ENCODE data around the gene LCA5. TPM values are rescaled to one million over a fixed set of nuclear protein-coding genes. Genes with fewer than 3 reads are reported as not detected.

LCA5 gene
- total RNA-seq, 2 experiments from 2014 or later: not detected

DNA sequence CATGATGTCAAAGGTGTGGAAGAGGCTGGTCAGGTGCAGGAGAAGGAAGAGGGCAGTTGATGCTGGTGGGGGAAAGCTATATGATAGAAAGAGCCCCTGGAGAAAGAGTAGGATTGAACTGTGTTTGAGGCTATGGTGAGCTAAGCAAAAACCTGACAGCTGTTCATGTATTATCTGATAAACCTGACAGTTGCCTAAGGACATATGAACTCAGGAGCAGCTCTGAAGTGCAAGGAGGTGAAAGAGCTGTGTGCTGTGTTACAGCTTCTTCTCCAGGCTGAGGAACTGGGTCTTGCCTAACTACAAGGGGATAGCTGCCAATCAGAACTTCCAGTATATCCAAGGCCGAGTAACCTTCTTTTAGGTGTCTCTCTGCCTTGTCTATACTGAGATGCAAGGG lies 81.8 kb downstream of the LCA5 start:
- no peak for DNase-seq
- POLR2A ChIA-PET: no interaction called here
- intact Hi-C loops (cut with DNase I, micrococcal nuclease): no loop called here
- CTCF ChIA-PET: interaction anchor here (0.9 kb wide), 1 partner anchor 28 kb away, joined by 3 read pairs; no protein-coding TSS in a partner anchor
- Mint-ChIP-seq H3K27me3 (no peaks in the 10 kb centered on the region), H3K4me1 (ENCODE audit: low read depth) (no peaks in the 10 kb centered on the region), H3K4me3 (no peak overlapping the region), H3K36me3 (ENCODE audit: low read depth) (no peaks in the 10 kb centered on the region), H3K9me3 (no peaks in the 10 kb centered on the region), H3K27ac (no peak overlapping the region)
- no peaks in the 10 kb centered on the region for H3K4me1 ChIP-seq (ENCODE audit: insufficient read depth, low read length)
- TF ChIP-seq, protein P1, sequence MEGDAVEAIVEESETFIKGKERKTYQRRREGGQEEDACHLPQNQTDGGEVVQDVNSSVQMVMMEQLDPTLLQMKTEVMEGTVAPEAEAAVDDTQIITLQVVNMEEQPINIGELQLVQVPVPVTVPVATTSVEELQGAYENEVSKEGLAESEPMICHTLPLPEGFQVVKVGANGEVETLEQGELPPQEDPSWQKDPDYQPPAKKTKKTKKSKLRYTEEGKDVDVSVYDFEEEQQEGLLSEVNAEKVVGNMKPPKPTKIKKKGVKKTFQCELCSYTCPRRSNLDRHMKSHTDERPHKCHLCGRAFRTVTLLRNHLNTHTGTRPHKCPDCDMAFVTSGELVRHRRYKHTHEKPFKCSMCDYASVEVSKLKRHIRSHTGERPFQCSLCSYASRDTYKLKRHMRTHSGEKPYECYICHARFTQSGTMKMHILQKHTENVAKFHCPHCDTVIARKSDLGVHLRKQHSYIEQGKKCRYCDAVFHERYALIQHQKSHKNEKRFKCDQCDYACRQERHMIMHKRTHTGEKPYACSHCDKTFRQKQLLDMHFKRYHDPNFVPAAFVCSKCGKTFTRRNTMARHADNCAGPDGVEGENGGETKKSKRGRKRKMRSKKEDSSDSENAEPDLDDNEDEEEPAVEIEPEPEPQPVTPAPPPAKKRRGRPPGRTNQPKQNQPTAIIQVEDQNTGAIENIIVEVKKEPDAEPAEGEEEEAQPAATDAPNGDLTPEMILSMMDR (IDR thresholded peaks at IDR 0.05): no peak
- H3K27me3 ChIP-seq (ENCODE audit: control insufficient read depth in 1 of 2, insufficient read depth in 2 of 2, low read length in 2 of 2): no peaks in the 10 kb centered on the region
- no peak overlapping the region for H3K27ac ChIP-seq (ENCODE audit: low read depth in 1 of 2, low read length in 2 of 2)
- H3K36me3 ChIP-seq (ENCODE audit: insufficient read depth, low read length): no peaks in the 10 kb centered on the region
- H3K9me3 ChIP-seq (ENCODE audit: control insufficient read depth in 1 of 2, insufficient read depth in 1 of 2, low read length in 2 of 2): no peaks in the 10 kb centered on the region
- no peak overlapping the region for H3K4me3 ChIP-seq (ENCODE audit: low read length)
- no peak for ATAC-seq (ENCODE audit: poor library complexity)

DNA sequence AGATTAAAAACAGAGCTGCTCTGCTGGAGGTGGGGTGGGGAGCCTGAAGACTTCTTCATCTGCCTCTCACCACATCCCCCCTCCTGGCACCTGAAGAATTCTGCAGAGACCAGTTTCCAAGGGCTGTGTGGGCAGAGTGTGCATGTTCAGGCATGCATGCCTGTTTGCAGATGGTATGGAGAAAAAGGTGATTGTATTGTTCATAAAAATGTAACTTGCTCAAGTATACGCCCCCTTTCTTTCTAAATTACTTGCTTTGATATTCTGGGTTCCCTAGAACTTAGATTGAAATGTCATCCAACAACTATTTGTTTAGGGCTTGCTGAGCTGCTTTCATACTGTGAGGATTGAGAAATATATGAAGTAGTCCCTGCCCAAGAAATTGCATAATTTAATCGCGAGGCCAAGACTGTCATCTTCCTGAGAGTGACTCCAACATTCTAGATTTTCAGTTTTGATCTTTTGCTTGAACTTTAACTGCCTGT lies 83.6 kb downstream of the LCA5 start:
- Mint-ChIP-seq H3K4me3 (no peak overlapping the region), H3K9me3 (no peaks in the 10 kb centered on the region), H3K27me3 (no peaks in the 10 kb centered on the region), H3K36me3 (ENCODE audit: low read depth) (no peaks in the 10 kb centered on the region), H3K4me1 (ENCODE audit: low read depth) (no peaks in the 10 kb centered on the region), H3K27ac (no peak overlapping the region)
- POLR2A ChIA-PET: no interaction called here
- no peak for ATAC-seq (ENCODE audit: poor library complexity)
- CTCF ChIA-PET: no interaction called here
- TF ChIP-seq, protein P1 (IDR thresholded peaks at IDR 0.05): no peak
- no peak for DNase-seq
- no peak overlapping the region for H3K27ac ChIP-seq (ENCODE audit: low read depth in 1 of 2, low read length in 2 of 2)
- no peaks in the 10 kb centered on the region for H3K4me1 ChIP-seq (ENCODE audit: insufficient read depth, low read length)
- no peak overlapping the region for H3K4me3 ChIP-seq (ENCODE audit: low read length)
- no peaks in the 10 kb centered on the region for H3K27me3 ChIP-seq (ENCODE audit: control insufficient read depth in 1 of 2, insufficient read depth in 2 of 2, low read length in 2 of 2)
- H3K9me3 ChIP-seq (ENCODE audit: control insufficient read depth in 1 of 2, insufficient read depth in 1 of 2, low read length in 2 of 2): no peaks in the 10 kb centered on the region
- no peaks in the 10 kb centered on the region for H3K36me3 ChIP-seq (ENCODE audit: insufficient read depth, low read length)
- intact Hi-C loops (cut with DNase I, micrococcal nuclease): no loop called here

DNA sequence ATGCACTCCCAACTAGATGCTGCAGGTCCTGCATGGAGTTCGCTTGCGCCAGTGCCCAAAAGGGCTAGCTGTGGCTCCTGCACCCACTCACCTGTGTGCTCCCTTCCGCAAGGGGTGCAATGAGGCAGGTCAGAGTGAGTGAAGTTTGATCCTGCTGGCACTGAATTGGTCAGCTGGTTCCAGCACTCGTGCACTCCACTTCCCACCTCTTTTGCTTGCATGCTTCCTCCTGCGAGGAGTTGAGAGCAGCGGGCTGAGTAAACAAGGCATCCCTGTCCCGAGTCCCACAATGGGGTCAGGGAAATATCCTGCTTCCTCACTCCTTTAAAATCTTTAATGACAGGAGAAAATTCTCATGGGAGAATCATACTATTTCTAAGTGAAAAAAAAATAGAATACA lies 86.2 kb downstream of the LCA5 start:
- POLR2A ChIA-PET: no interaction called here
- Histone ChIP-seq H3K36me3 (ENCODE audit: insufficient read depth, low read length) (no peaks in the 10 kb centered on the region), H3K4me3 (ENCODE audit: low read length) (no peak overlapping the region), H3K27me3 (ENCODE audit: control insufficient read depth in 1 of 2, insufficient read depth in 2 of 2, low read length in 2 of 2) (no peaks in the 10 kb centered on the region), H3K9me3 (ENCODE audit: control insufficient read depth in 1 of 2, insufficient read depth in 1 of 2, low read length in 2 of 2) (no peaks in the 10 kb centered on the region), H3K27ac (ENCODE audit: low read depth in 1 of 2, low read length in 2 of 2) (no peak overlapping the region), H3K4me1 (ENCODE audit: insufficient read depth, low read length) (no peaks in the 10 kb centered on the region)
- H3K27me3 Mint-ChIP-seq: no peaks in the 10 kb centered on the region
- no peak overlapping the region for H3K4me3 Mint-ChIP-seq
- intact Hi-C loops (cut with DNase I, micrococcal nuclease): no loop called here
- ATAC-seq (ENCODE audit: poor library complexity) (no peak), DNase-seq (no peak)
- CTCF ChIA-PET: no interaction called here
- no peaks in the 10 kb centered on the region for H3K4me1 Mint-ChIP-seq (ENCODE audit: low read depth)
- TF ChIP-seq, protein P1 (IDR thresholded peaks at IDR 0.05): no peak
- H3K27ac Mint-ChIP-seq: no peak overlapping the region
- no peaks in the 10 kb centered on the region for H3K36me3 Mint-ChIP-seq (ENCODE audit: low read depth)
- no peaks in the 10 kb centered on the region for H3K9me3 Mint-ChIP-seq

Data from CD4-positive, alpha-beta T cell (primary cell).